SK-N-MC (cell line): Measurements from ENCODE around the gene TRIM24.

Experiments used
- DNase-seq: peaks from one replicate; pipeline ENCODE4 v3.0.0-alpha.2; 2011; ENCODE audit warnings: low read depth, low spot score
- H3K27ac ChIP-seq: fragments of 200-600 bp; sonication (generic); 2 replicates; pipeline ENCODE4 v1.5.1; 2016; ENCODE audit warnings: mixed run types
- H3K36me3 ChIP-seq: fragments of 200-600 bp; sonication (generic); 2 replicates; pipeline ENCODE4 v1.6.1; 2017; ENCODE audit warnings: antibody characterized with exemption, low read length, mixed read lengths; ENCODE audit not compliant: insufficient read depth
- H3K4me3 ChIP-seq: fragments of 200-600 bp; sonication (generic); 2 replicates; pipeline ENCODE4 v1.5.1; 2016
- H3K9ac ChIP-seq: fragments of 200-600 bp; sonication (generic); 2 replicates; pipeline ENCODE4 v1.8.0; 2017; ENCODE audit warnings: mixed run types, mixed read lengths; ENCODE audit not compliant: insufficient read length
- H3K9me3 ChIP-seq: fragments of 200-600 bp; sonication (generic); 2 replicates; pipeline ENCODE4 v1.6.1; 2017; ENCODE audit warnings: low read depth, mild to moderate bottlenecking, antibody characterized with exemption, low read length, moderate library complexity, mixed read lengths
- EZH2 ChIP-seq: fragments of 200-600 bp; sonication (generic); IDR thresholded peaks from one replicate; pipeline ENCODE4 v1.6.1; 2017; ENCODE audit warnings: antibody characterized with exemption
- FOXP2 ChIP-seq: optimal IDR thresholded peaks from 2 replicates; pipeline ENCODE3; 2011; ENCODE audit warnings: mild to moderate bottlenecking, moderate library complexity; ENCODE audit not compliant: insufficient read depth; ENCODE audit errors: extremely low read length, control extremely low read depth
- POLR2AphosphoS5 ChIP-seq: IDR thresholded peaks from 2 replicates; pipeline ENCODE4 v1.6.1; 2012; ENCODE audit warnings: mild to moderate bottlenecking, low read depth, low read length, borderline replicate concordance

The TRIM24 gene

DNA sequence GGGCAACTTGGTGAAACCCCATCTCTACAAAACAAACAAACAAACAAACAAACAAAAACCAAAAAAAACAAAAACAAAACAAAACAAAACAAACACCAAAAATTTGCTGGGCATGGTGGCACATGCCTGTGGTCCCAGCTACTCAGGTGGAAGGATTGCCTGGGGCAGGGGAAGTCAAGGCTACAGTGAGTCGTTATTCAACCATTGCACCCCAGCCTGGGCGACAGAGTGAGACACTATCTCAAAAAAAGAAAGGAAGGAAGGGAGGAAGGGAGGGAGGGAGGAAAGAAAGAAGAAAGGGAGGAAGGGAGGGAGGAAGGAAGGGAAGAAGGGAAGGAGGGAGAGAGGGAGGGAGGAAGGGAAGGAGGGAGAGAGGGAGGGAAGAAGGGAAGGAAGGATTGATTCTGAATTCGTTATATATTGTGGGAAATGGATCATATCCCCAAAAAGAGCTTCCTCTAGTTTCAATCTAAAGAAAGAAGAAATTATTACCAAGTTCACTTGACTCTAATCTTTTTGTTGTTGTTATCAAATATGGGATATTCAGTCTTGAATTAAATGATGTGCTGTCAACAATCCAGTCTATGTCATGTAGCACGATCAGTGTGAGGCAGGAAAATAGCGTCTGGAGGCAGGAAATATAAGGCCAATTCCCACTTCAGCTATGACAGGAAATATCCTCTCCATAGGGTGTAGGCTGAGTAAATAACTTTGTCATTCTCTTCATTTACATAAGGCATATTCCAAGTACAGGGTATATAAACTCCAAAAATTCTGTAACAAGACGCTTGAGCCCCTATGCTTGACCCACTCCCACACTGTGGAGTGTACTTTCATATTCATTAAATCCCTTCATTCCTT lies 26.2 kb upstream of the TRIM24 start:
- Histone ChIP-seq H3K27ac (no peak overlapping the region), H3K9me3 (no peaks in the 10 kb centered on the region), H3K36me3 (no peaks in the 10 kb centered on the region), H3K4me3 (no peak overlapping the region), H3K9ac (no peak overlapping the region)
- no peak for TF ChIP-seq POLR2AphosphoS5
- no peak for TF ChIP-seq FOXP2
- TF ChIP-seq EZH2, result no peak
- no peak for DNase-seq

DNA sequence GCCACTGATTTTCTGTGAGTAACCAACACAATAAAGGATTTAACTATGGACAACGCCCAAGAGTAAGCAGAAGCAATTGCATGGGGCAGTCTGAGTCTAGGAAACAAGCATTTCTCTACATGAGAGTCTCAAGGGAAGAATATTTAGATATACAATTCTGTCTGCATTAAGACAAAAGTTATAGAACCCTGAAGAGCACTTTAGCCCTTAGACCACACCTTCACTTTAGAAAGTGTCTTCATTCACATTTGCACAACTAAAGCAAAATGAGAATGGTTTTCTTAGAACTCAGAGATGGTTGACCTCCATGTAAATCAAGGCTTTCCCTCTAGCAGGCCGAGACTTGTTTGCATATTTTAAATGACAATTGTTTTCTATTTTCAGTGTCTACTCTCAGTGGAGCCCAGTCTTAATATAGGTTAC lies 25.5 kb upstream of the TRIM24 start:
- Histone ChIP-seq H3K9ac (no peak overlapping the region), H3K4me3 (no peak overlapping the region), H3K27ac (no peak overlapping the region), H3K9me3 (no peaks in the 10 kb centered on the region), H3K36me3 (no peaks in the 10 kb centered on the region)
- no peak for DNase-seq
- no peak for TF ChIP-seq EZH2

DNA sequence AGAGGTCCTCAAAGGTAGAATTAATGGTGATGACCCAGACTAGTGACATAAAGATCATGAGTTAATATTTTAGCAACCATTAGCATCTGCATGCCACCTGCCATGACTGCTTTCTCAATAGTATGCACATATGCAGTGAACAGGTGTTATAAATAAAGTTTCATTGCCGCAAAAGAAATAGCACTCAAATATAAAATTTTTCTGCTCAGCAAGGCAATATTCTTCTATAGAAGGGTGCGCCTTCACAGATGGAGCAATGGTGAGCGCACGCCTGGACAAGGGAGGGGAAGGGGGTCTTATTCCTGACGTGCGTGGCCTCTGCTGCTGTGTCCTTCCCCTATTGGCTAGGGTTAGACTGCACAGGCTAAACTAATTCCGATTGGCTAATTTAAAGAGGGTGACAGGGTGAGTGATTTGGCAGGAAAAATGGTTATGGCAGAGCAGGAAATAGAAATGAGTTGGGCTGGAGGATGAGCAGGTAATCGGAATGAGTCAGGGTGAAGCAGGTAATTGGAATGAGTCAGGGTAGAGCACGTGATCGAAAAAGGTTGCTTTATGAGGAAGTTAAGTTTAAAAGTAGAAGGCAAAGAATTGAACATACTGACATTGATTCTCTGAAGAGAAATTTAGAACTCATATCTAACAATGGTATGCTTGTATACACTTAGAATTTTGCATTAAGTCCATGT lies 24.7 kb upstream of the TRIM24 start:
- Histone ChIP-seq H3K9me3 (no peaks in the 10 kb centered on the region), H3K4me3 (no peak overlapping the region), H3K27ac (no peak overlapping the region), H3K9ac (no peak overlapping the region), H3K36me3 (no peaks in the 10 kb centered on the region)
- DNase-seq, result no peak
- no peak for TF ChIP-seq EZH2
- TF ChIP-seq POLR2AphosphoS5, result no peak
- no peak for TF ChIP-seq FOXP2

DNA sequence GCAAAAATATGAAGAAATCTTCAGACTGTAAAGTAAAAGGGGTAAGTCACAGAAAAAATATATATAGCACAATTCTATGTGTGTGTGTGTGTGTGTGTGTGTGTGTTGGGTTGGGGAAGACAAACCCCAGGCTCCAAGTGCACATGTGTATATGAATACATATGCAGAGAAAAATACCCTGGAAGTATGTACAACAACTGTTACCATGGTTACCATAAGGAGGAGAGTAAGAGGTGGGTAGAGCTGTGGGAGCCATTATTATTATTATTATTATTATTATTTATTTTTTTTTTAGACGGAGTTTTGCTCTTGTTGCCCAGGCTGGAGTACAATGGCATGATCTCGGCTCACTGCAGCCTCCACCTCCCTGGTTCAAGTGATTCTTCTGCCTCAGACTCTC lies 23.7 kb upstream of the TRIM24 start:
- H3K9me3 ChIP-seq, result no peaks in the 10 kb centered on the region
- H3K9ac ChIP-seq, result no peak overlapping the region
- no peaks in the 10 kb centered on the region for H3K36me3 ChIP-seq
- no peak overlapping the region for H3K27ac ChIP-seq
- no peak overlapping the region for H3K4me3 ChIP-seq
- no peak for TF ChIP-seq POLR2AphosphoS5
- DNase-seq, result no peak

DNA sequence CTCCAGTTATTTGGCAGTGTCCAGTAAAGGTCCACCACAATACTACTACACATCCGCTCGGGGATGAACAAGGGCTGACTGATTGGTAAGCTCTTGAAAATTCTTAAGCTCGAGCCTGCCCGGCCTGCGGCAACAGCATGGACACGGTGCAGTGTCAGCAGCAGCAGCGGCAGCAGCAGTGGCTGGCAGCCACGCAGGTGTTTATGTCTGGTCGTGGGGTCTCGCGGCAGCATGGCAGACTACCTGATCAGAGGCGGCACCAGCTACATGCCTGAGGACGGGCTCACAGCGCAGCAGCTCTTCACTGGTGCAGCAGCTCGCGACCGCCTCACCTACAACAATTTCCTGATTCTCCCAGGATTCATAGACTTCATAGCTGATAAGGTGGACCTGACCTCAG lies 19.6 kb upstream of the TRIM24 start:
- TF ChIP-seq EZH2, result no peak
- no peak for TF ChIP-seq POLR2AphosphoS5
- no peak for TF ChIP-seq FOXP2
- no peak for DNase-seq

DNA sequence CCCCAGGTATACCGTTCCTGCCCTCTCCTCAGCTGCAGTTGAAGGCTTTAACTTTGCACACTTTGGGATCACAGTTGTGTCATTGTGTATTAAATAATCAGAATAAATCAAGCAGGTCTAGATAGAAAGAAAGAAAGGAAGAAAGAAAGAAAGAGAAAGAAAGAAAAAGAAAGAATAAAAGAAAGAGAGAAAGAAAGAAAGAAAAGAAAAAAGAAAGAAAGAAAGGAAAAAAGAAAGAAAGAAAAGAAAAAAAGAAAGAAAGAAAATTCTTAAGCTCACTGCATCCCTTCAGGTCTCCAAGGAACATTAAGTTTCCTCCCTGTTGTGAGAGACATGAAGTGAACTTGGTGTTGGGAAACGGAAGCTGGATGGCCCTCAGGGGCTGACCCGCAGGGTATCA lies 17.2 kb upstream of the TRIM24 start:
- H3K9ac ChIP-seq, result no peak overlapping the region
- TF ChIP-seq POLR2AphosphoS5 (no peak), FOXP2 (no peak), EZH2 (no peak)

More for the DNA sequence above, 19.6 kb upstream of the TRIM24 start:
- H3K9ac ChIP-seq, result no peak overlapping the region
- H3K9me3 ChIP-seq, result no peaks in the 10 kb centered on the region
- H3K36me3 ChIP-seq, result no peaks in the 10 kb centered on the region
- H3K4me3 ChIP-seq, result no peak overlapping the region
- no peak overlapping the region for H3K27ac ChIP-seq

DNA sequence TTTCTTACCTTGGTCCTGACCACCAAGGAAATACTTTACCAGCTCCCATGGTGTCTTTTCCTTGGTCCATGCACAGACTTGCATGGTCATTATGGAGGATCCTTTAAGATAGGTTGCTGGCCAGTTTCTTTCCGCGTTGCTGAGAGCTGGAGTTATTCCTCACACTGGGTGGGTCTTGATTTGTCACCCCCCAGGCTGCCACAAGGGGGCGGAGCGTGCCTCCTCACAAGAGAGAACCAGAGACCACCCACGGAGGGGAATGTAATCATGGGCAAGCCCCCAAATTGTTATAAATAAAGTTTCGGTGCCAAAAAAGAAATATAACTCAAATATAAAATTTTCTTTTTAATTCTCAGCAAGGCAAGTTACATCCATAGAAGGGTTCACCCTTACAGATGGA lies 10.5 kb upstream of the TRIM24 start:
- H3K27ac ChIP-seq, result no peak overlapping the region
- TF ChIP-seq EZH2, result no peak
- TF ChIP-seq FOXP2, result no peak
- no peak for TF ChIP-seq POLR2AphosphoS5
- no peak overlapping the region for H3K4me3 ChIP-seq
- no peak overlapping the region for H3K9ac ChIP-seq
- no peaks in the 10 kb centered on the region for H3K36me3 ChIP-seq
- DNase-seq, result no peak
- H3K9me3 ChIP-seq, result no peaks in the 10 kb centered on the region

More for the DNA sequence above, 17.2 kb upstream of the TRIM24 start:
- Histone ChIP-seq H3K36me3 (no peaks in the 10 kb centered on the region), H3K4me3 (no peak overlapping the region), H3K27ac (no peak overlapping the region), H3K9me3 (no peaks in the 10 kb centered on the region)
- DNase-seq, result no peak

DNA sequence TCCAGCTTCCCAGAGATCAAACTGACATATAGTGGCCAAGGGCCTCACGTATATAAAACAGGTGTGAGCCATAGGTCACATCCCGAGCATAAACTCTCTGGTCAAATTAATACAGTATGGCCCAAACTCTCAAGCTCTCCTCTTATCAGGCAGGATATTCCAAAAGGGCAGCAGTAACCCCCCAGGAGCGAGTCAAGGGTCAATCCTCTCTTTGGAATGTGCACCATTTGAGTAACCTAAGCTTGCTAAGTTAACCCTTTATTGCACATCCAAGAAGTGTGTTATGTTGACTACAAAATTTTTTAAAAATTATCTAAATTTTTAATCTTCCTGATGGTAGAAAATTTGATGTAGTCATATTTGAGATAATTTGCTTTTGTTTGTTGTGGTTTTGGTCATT lies 4.5 kb upstream of the TRIM24 start:
- H3K36me3 ChIP-seq, result no peaks in the 10 kb centered on the region
- no peaks in the 10 kb centered on the region for H3K9me3 ChIP-seq
- TF ChIP-seq EZH2 (no peak), POLR2AphosphoS5 (no peak), FOXP2 (no peak)
- no peak for DNase-seq
- H3K4me3 ChIP-seq, result no peak overlapping the region
- H3K9ac ChIP-seq, result no peak overlapping the region
- no peak overlapping the region for H3K27ac ChIP-seq
